Endothelial cell of umbilical vein (primary cell): Measurements from ENCODE around the gene AMELX. TPM values are rescaled to one million over a fixed set of nuclear protein-coding genes. Genes with fewer than 3 reads are reported as not detected.

Experiments
- BruUV-seq: library from RNA; stranded (reverse); fragments of 400-500 nt; replicated peaks from 2 replicates; lab custom pipeline; 2021; lab: Mats Ljungman, UMichigan
- CTCF ChIA-PET: fragments of 300-600, 350-600 bp; sonication (Branson Sonifier 250); formaldehyde crosslinking; loops from one replicate; lab custom pipeline; 2021; ENCODE audit warnings: antibody characterized with exemption, inconsistent platforms; lab: Charles Lee
- POLR2A ChIA-PET: fragments of 300-600, 350-600 bp; sonication (Branson Sonifier 250); formaldehyde crosslinking; loops from one replicate; lab custom pipeline; 2021; ENCODE audit warnings: antibody characterized with exemption, inconsistent platforms; lab: Charles Lee
- DNase-seq: peaks from one replicate; pipeline ENCODE4 v3.0.0-alpha.2; 2011; ENCODE audit warnings: low read depth, low spot score
- FAIRE-seq: peaks from 2 replicates; lab custom pipeline; 2011; peaks lifted over from hg19 to GRCh38; lab: Jason Lieb, UNC
- H2AFZ ChIP-seq: 2 replicates; pipeline ENCODE4 v1.6.0; 2012; ENCODE audit warnings: low read depth, low read length, control low read depth, inconsistent platforms
- H3K27ac ChIP-seq: 2 replicates; pipeline ENCODE4 v1.5.1; 2011; ENCODE audit warnings: low read depth, mild to moderate bottlenecking, control low read depth, low read length, moderate library complexity; ENCODE audit not compliant: insufficient read depth
- H3K27me3 ChIP-seq, 2 experiments: 2 replicates each; pipeline versions ENCODE4 v1.6.0 to v1.6.1; 2011; ENCODE audit warnings: low read length in 2 of 2, mixed read lengths in 1 of 2; ENCODE audit not compliant: control insufficient read depth in 2 of 2, insufficient read depth in 2 of 2
- H3K36me3 ChIP-seq, 2 experiments: 2 replicates in 1 of 2; 3 replicates in 1 of 2; pipeline ENCODE4 v1.5.1; 2011; ENCODE audit warnings: low read length in 2 of 2, mild to moderate bottlenecking in 1 of 2, moderate library complexity in 1 of 2; ENCODE audit not compliant: control insufficient read depth in 2 of 2, insufficient read depth in 2 of 2; ENCODE audit errors: extremely low read depth in 1 of 2
- H3K4me1 ChIP-seq: 3 replicates; pipeline ENCODE4 v1.5.1; 2011; ENCODE audit warnings: mild to moderate bottlenecking, low read length; ENCODE audit not compliant: control insufficient read depth, insufficient read depth; ENCODE audit errors: extremely low read depth
- H3K4me2 ChIP-seq: 2 replicates; pipeline ENCODE4 v1.6.1; 2011; ENCODE audit warnings: low read length, control low read depth, mixed read lengths; ENCODE audit not compliant: insufficient read depth
- H3K4me3 ChIP-seq, 3 experiments: fragments of 200-600 bp in 1 of 3; sonication (generic), shearing (Covaris generic) in 1 of 3; replicated peaks in 1 of 3; 2 replicates each; pipeline ENCODE4 v1.5.1; 2011 to 2016; ENCODE audit warnings: control low read depth in 3 of 3, low read length in 3 of 3, mild to moderate bottlenecking in 2 of 3, inconsistent platforms in 1 of 3, low read depth in 1 of 3, moderate library complexity in 1 of 3; ENCODE audit not compliant: insufficient read depth in 1 of 3
- H3K79me2 ChIP-seq: 2 replicates; pipeline ENCODE4 v1.6.0; 2012; ENCODE audit warnings: low read length, inconsistent platforms; ENCODE audit not compliant: control insufficient read depth, insufficient read depth
- H3K9ac ChIP-seq: replicated peaks from 2 replicates; pipeline ENCODE3; 2011; ENCODE audit warnings: low read length, control low read depth; ENCODE audit not compliant: insufficient read depth; ENCODE audit errors: extremely low read depth
- H3K9me1 ChIP-seq: replicated peaks from 3 replicates; pipeline ENCODE4 v1.6.0; 2011; ENCODE audit warnings: mild to moderate bottlenecking, low read length; ENCODE audit not compliant: control insufficient read depth, insufficient read depth; ENCODE audit errors: extremely low read depth
- H3K9me3 ChIP-seq: replicated peaks from 2 replicates; pipeline ENCODE4 v1.5.1; 2012; ENCODE audit warnings: low read length, inconsistent platforms; ENCODE audit not compliant: control insufficient read depth, insufficient read depth
- H4K20me1 ChIP-seq: replicated peaks from 2 replicates; pipeline ENCODE3; 2011; ENCODE audit warnings: mild to moderate bottlenecking, low read length; ENCODE audit not compliant: control insufficient read depth, insufficient read depth; ENCODE audit errors: extremely low read depth
- CTCF ChIP-seq, 2 donors: IDR thresholded peaks; 1 replicate in 1 of 2; 2 replicates in 1 of 2; pipeline ENCODE4 v1.5.1; 2011; ENCODE audit warnings: low read length in 2 of 2, mild to moderate bottlenecking in 2 of 2, moderate library complexity in 2 of 2, control low read depth in 1 of 2, inconsistent platforms in 1 of 2, low read depth in 1 of 2; ENCODE audit not compliant: insufficient read depth in 1 of 2; ENCODE audit errors: extremely low read depth in 1 of 2
- EZH2 ChIP-seq: IDR thresholded peaks from 2 replicates; pipeline ENCODE4 v1.6.1; 2012; ENCODE audit warnings: borderline replicate concordance, low read depth, mild to moderate bottlenecking, moderate library complexity, low read length, inconsistent platforms; ENCODE audit not compliant: severe bottlenecking
- FOS ChIP-seq: IDR thresholded peaks from 2 replicates; pipeline ENCODE4 v1.6.1; 2011; ENCODE audit warnings: mild to moderate bottlenecking, low read length, moderate library complexity, borderline replicate concordance; ENCODE audit not compliant: insufficient read depth
- GATA2 ChIP-seq: IDR thresholded peaks from 2 replicates; pipeline ENCODE4 v1.7.0; 2011; ENCODE audit warnings: low read depth, mild to moderate bottlenecking, moderate library complexity, mixed read lengths, low read length; ENCODE audit not compliant: insufficient read length, insufficient read depth
- JUN ChIP-seq: IDR thresholded peaks from 2 replicates; pipeline ENCODE4 v1.6.1; 2011; ENCODE audit warnings: borderline replicate concordance, low read depth; ENCODE audit not compliant: insufficient read length, insufficient read depth
- MAX ChIP-seq: IDR thresholded peaks from 2 replicates; pipeline ENCODE4 v1.6.1; 2011; ENCODE audit not compliant: insufficient read depth, insufficient read length
- MYC ChIP-seq: IDR thresholded peaks from one replicate; pipeline ENCODE4 v1.6.1; 2011; ENCODE audit warnings: mild to moderate bottlenecking, low read depth, low read length
- POLR2A ChIP-seq: IDR thresholded peaks from 2 replicates; pipeline ENCODE4 v1.6.1; 2012; ENCODE audit warnings: low read depth, mild to moderate bottlenecking, control low read depth, low read length
- POLR2AphosphoS5 ChIP-seq: IDR thresholded peaks from 2 replicates; pipeline ENCODE4 v1.6.1; 2012; ENCODE audit warnings: low read depth, mild to moderate bottlenecking, control low read depth, low read length, moderate library complexity; ENCODE audit not compliant: insufficient read depth
- dilution Hi-C: fragments of 300-500 bp; cut with MboI; formaldehyde crosslinking; loops from one replicate; pipeline ENCODE4 v1.15.0; 2019; ENCODE audit warnings: low sequenced_read_pairs; ENCODE audit not compliant: extremely low pct_ligation_motif_present
- intact Hi-C: fragments of 100-400 bp; cut with micrococcal nuclease; formaldehyde crosslinking; loops from one replicate; pipeline ENCODE4 v1.10.0; 2022
- polyA plus RNA-seq, 4 experiments: library from polyadenylated mRNA; depleted of rRNA in 3 of 4; stranded (reverse) in 3 of 4; unstranded in 1 of 4; fragments of >200 nt; gene quantifications; 2 replicates each; pipeline versions ENCODE4 v1.2.1 to v1.2.3, GENCODE V29; 2011 to 2012; ENCODE audit warnings: missing spikeins in 1 of 4
- total RNA-seq: library from RNA; stranded (reverse); gene quantifications from 2 replicates; pipeline ENCODE4 v1.2.3, GENCODE V29; 2021

Gene AMELX
- total and polyA plus RNA-seq, 2 donors (not counting 3 experiments of a cell fraction or from before 2014, with no cell fraction given): not detected

- dilution Hi-C loops (no loop called here), intact Hi-C loops (no loop called here)
- no peaks in the 10 kb centered on the region for H3K27me3 ChIP-seq
- H4K20me1 ChIP-seq: no peaks in the 10 kb centered on the region
- no peaks in the 10 kb centered on the region for H3K9me1 ChIP-seq
- POLR2A ChIA-PET: no interaction called here
- FAIRE-seq: no peak
- BruUV-seq: no TSS peak
- H3K9ac ChIP-seq: no peak overlapping the region
- H3K27ac ChIP-seq: no peak overlapping the region
- H3K36me3 ChIP-seq: no peaks in the 10 kb centered on the region
- H2AFZ ChIP-seq: no peak overlapping the region
- TF ChIP-seq CTCF (IDR thresholded peaks at IDR 0.05; ENCODE audit: extremely low read depth in 1 of 2, insufficient read depth in 1 of 2, low read depth in 1 of 2, low read length in 2 of 2) (no peak), POLR2A (no peak), FOS (no peak), EZH2 (no peak), MAX (no peak), POLR2AphosphoS5 (no peak), GATA2 (no peak), MYC (no peak), JUN (no peak)
- H3K4me2 ChIP-seq: no peak overlapping the region
- no peaks in the 10 kb centered on the region for H3K4me1 ChIP-seq
- CTCF ChIA-PET: no interaction called here
- no peak for DNase-seq
- no peaks in the 10 kb centered on the region for H3K9me3 ChIP-seq
- H3K79me2 ChIP-seq: no peaks in the 10 kb centered on the region
- no peak overlapping the region for H3K4me3 ChIP-seq
These were observed 18.5 kb downstream of the AMELX start for GRCh38 chrX:11311706-11312105.
